Testis (tissue), 3 donors: Measurements from ENCODE around the gene TMEM129. TPM values are rescaled to one million over a fixed set of nuclear protein-coding genes. Genes with fewer than 3 reads are reported as not detected.

Source experiments
- DNase-seq: peaks from one replicate; pipeline ENCODE4 v3.0.0-alpha.2; 2019
- H3K27ac ChIP-seq, 2 donors: fragments of 200-600 bp; sonication (generic); one replicate each; pipeline ENCODE4 v1.5.1; 2019
- H3K27me3 ChIP-seq: fragments of 200-600 bp; sonication (generic); one replicate; pipeline ENCODE4 v1.5.1; 2019
- H3K36me3 ChIP-seq: fragments of 200-600 bp; sonication (generic); one replicate; pipeline ENCODE4 v1.5.1; 2017; ENCODE audit warnings: low read depth; ENCODE audit errors: missing control alignments
- H3K4me1 ChIP-seq: fragments of 200-600 bp; sonication (generic); one replicate; pipeline ENCODE4 v1.5.1; 2019
- H3K4me3 ChIP-seq, 2 donors: fragments of 200-600 bp; sonication (generic); one replicate each; pipeline ENCODE4 v1.5.1; 2017 to 2019
- H3K9me3 ChIP-seq: fragments of 200-600 bp; sonication (generic); one replicate; pipeline ENCODE4 v1.5.1; 2017
- POLR2A ChIP-seq: fragments of 450-650 bp; IDR thresholded peaks from one replicate; pipeline ENCODE4 v1.6.1; 2017; ENCODE audit warnings: antibody characterized with exemption, mild to moderate bottlenecking, moderate library complexity
- WGBS, 2 donors: methylation state at CpG; one replicate each; pipeline ENCODE4 v1.1.5; 2018; 5-methylcytosine and 5-hydroxymethylcytosine counted together
- intact Hi-C: fragments of 100-400 bp; cut with DNase I; formaldehyde crosslinking; loops from one replicate; pipeline ENCODE4 v1.15.1; 2023; ENCODE audit warnings: low total_unique reads
- polyA plus RNA-seq: library from polyadenylated mRNA; stranded (reverse); fragments of 350-450 nt; fragmentation: Illumina TruSeq; extraction: RNeasy Lipid Tissue Mini Kit (QIAGEN cat#74804); gene quantifications from one replicate; pipeline ENCODE4 v1.2.3, GENCODE V29; 2014; ENCODE audit warnings: low read depth, low replicate concordance; ENCODE audit not compliant: insufficient read depth
- total RNA-seq, 2 donors: library from RNA; depleted of rRNA; stranded (reverse); fragments of >200 nt; gene quantifications; one replicate each; pipeline ENCODE4 v1.2.3, GENCODE V29; 2016
- TF ChIP-seq, protein P1 (sequence below), 3 experiments: fragments of 450-650 bp in 2 of 3; fragments of 200-600 bp in 1 of 3; sonication (generic) in 1 of 3; IDR thresholded peaks; one replicate each; pipeline ENCODE4 v1.5.1; 2016 to 2019; ENCODE audit warnings: antibody characterized with exemption in 3 of 3, mild to moderate bottlenecking in 2 of 3, moderate library complexity in 1 of 3

Gene TMEM129
- total and polyA plus RNA-seq, 3 donors from 2014 or later = 34.0 to 76.4 (median 76.1) TPM

GRCh38 chr4:1726146-1726934 lies 5.2 kb upstream of the TMEM129 start:
- TF ChIP-seq, protein P1, sequence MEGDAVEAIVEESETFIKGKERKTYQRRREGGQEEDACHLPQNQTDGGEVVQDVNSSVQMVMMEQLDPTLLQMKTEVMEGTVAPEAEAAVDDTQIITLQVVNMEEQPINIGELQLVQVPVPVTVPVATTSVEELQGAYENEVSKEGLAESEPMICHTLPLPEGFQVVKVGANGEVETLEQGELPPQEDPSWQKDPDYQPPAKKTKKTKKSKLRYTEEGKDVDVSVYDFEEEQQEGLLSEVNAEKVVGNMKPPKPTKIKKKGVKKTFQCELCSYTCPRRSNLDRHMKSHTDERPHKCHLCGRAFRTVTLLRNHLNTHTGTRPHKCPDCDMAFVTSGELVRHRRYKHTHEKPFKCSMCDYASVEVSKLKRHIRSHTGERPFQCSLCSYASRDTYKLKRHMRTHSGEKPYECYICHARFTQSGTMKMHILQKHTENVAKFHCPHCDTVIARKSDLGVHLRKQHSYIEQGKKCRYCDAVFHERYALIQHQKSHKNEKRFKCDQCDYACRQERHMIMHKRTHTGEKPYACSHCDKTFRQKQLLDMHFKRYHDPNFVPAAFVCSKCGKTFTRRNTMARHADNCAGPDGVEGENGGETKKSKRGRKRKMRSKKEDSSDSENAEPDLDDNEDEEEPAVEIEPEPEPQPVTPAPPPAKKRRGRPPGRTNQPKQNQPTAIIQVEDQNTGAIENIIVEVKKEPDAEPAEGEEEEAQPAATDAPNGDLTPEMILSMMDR (IDR thresholded peaks at IDR 0.05) = peak; percentile 89 to 97 (median 91)
- no peak for TF ChIP-seq POLR2A
- Histone ChIP-seq H3K9me3 (no peaks in the 10 kb centered on the region), H3K4me3 (no peak overlapping the region), H3K36me3 (no peaks in the 10 kb centered on the region), H3K27ac (no peak overlapping the region), H3K4me1 (peaks cover 8% of the 10 kb centered on the region), H3K27me3 (no peaks in the 10 kb centered on the region)
- 58 to 72% methylated on average over 13 to 17 of the region's 17 CpGs for WGBS, 2 donors
- intact Hi-C loops = loop anchor here (5.0 kb wide), 1 partner anchor 34 kb away; no protein-coding TSS in a partner anchor
- DNase-seq = peak; percentile 96

GRCh38 chr4:1725521-1725920 lies 4.4 kb upstream of the TMEM129 start:
- no peak for DNase-seq
- TF ChIP-seq, protein P1 (IDR thresholded peaks at IDR 0.05) = no peak
- no peak for TF ChIP-seq POLR2A
- intact Hi-C loops = loop anchor here (5.0 kb wide), 1 partner anchor 33 kb away; no protein-coding TSS in a partner anchor
- WGBS, 2 donors = 88 to 92% methylated on average over 2 to 10 of the region's 10 CpGs
- Histone ChIP-seq H3K36me3 (no peaks in the 10 kb centered on the region), H3K27me3 (no peaks in the 10 kb centered on the region), H3K9me3 (no peaks in the 10 kb centered on the region), H3K4me3 (no peak overlapping the region), H3K4me1 (peaks cover 8% of the 10 kb centered on the region), H3K27ac (no peak overlapping the region)

GRCh38 chr4:1723131-1723801 lies 2.1 kb upstream of the TMEM129 start:
- intact Hi-C loops = no loop called here
- 78 to 80% methylated on average over 12 of the region's 12 CpGs for WGBS, 2 donors
- no peaks in the 10 kb centered on the region for H3K36me3 ChIP-seq
- H3K4me1 ChIP-seq = peaks cover 16% of the 10 kb centered on the region
- no peak overlapping the region for H3K27ac ChIP-seq
- H3K9me3 ChIP-seq = no peaks in the 10 kb centered on the region
- H3K27me3 ChIP-seq = no peaks in the 10 kb centered on the region
- TF ChIP-seq POLR2A = no peak
- TF ChIP-seq, protein P1 (IDR thresholded peaks at IDR 0.05) = no peak
- no peak for DNase-seq
- H3K4me3 ChIP-seq = no peak overlapping the region

DNA sequence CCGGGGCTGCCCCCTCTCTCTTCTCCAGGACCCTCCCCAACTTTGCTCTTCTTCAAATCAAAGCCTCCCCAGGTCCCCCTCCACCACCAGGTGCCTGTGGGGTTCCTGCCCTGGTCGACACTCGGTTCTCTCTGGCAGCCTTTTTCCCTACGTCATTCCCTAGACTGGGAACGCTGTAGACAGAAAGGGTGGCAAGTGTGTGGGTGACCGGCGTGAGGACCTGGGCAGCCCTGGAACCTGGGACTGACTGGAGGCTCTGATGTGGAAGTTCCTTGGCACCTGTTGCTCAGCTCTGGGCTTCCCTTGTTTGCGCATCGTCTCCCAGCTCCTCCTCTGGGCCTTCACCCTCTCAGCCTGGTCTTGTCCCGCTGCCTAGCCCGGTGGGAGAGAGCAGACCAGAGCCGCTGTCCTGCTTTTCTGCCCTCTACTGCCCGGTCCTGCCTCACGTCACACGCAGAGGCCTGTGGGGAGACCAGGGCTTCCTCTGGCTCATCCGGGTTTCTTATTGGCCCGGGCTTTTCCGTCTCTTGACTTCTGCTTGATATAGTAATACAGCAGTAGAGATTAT lies 1.5 kb upstream of the TMEM129 start:
- Histone ChIP-seq H3K4me1 (peaks cover 16% of the 10 kb centered on the region), H3K4me3 (no peak overlapping the region), H3K9me3 (no peaks in the 10 kb centered on the region), H3K27ac (no peak overlapping the region), H3K27me3 (no peaks in the 10 kb centered on the region), H3K36me3 (no peaks in the 10 kb centered on the region)
- WGBS, 2 donors = 52 to 54% methylated on average over 15 to 18 of the region's 18 CpGs
- intact Hi-C loops = no loop called here
- TF ChIP-seq, protein P1 (IDR thresholded peaks at IDR 0.05) = no peak
- no peak for TF ChIP-seq POLR2A
- no peak for DNase-seq
